ENCODE measurements around the gene CGB1. TPM values are rescaled to one million over a fixed set of nuclear protein-coding genes. Genes with fewer than 3 reads are reported as not detected.
A peak's percentile ranks its signal among the peaks of the same experiment; 100 is the strongest.

The CGB1 gene
- total and polyA plus RNA-seq, 9 of the 15 experiments (the other 6 are each of a cell fraction or from before 2014, with no cell fraction given): not detected

DNA sequence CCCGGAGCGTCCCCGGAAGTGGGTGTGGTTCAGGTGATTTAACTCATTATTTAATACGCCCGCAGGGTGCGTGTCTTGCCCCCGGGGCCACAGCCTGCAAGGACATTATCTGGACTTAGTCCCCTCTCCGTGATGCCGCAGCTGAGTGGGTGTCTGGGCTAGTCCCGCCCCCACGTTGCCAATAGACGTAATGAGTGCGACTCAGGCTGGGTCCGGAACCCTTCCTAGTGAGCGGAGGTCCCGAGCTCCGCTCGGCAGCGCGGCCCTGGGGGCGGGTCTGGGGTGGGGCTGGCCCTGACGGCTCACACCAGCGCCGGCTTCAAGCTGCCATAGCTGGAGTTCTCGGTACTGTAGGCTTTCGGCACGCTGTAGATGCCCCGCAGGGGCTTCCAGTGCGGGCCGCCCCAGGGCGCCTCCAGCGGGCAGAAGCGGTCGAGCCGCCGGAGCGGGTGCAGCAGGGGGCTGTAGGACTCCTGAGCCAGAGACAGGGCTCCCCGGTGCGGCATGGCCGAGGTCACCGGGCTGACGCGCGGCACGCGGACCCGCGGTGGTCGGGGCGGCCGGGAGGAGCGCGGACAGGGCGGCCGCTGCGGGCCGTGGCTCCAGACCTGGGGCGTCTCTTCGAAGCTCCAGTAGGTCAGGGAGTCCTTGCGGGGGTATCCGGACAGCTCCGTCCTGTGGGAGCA lies 18.9 kb downstream of the CGB1 start (continued):
- TF ChIP-seq CTCF (IDR thresholded peaks at IDR 0.05 in 2 of 3, conservative IDR thresholded peaks at IDR 0.05 in 1 of 3; ENCODE audit: insufficient read depth in 2 of 3, low read depth in 1 of 3, low read length in 3 of 3) (peak; percentile 51 to 72 (median 58); a peak in 5 of 6 replicates), ATF2 (CRISPR knock-in tag; IDR thresholded peaks at IDR 0.05) (no peak), ZNF143 (CRISPR knock-in tag; IDR thresholded peaks at IDR 0.05) (no peak), BRCA1 (IDR thresholded peaks at IDR 0.05) (no peak), BRCA1 (CRISPR knock-in tag; IDR thresholded peaks at IDR 0.05) (no peak), YY1 (IDR thresholded peaks at IDR 0.05; ENCODE audit: borderline replicate concordance in 1 of 3, control insufficient read depth in 1 of 3, extremely low read depth in 1 of 3, insufficient read depth in 3 of 3, insufficient read length in 1 of 3, insufficient replicate concordance in 2 of 3, low read depth in 1 of 3, low read length in 2 of 3) (peak in 1 of 3 experiments; percentile 18), E2F6 (IDR thresholded peaks at IDR 0.05; ENCODE audit: borderline replicate concordance in 1 of 2, extremely low read depth in 1 of 2, insufficient read depth in 1 of 2, insufficient read length in 1 of 2, low read depth in 1 of 2, low read length in 1 of 2, poor library complexity in 1 of 2, severe bottlenecking in 1 of 2) (peak; percentile 23 to 85), YBX1 (IDR thresholded peaks at IDR 0.05) (no peak), BCOR (IDR thresholded peaks at IDR 0.05) (no peak), TSC22D4 (tag; IDR thresholded peaks at IDR 0.05) (no peak), NUFIP1 (IDR thresholded peaks at IDR 0.05; ENCODE audit: partially characterized antibody) (no peak), MAZ (CRISPR knock-in tag; conservative IDR thresholded peaks at IDR 0.05 in 1 of 2, IDR thresholded peaks at IDR 0.05 in 1 of 2) (peak; percentile 50 to 57; a peak in 1 of 4 replicates), HNRNPUL1 (IDR thresholded peaks at IDR 0.05; ENCODE audit: low read length) (no peak)
- TF ChIP-seq, protein P1, sequence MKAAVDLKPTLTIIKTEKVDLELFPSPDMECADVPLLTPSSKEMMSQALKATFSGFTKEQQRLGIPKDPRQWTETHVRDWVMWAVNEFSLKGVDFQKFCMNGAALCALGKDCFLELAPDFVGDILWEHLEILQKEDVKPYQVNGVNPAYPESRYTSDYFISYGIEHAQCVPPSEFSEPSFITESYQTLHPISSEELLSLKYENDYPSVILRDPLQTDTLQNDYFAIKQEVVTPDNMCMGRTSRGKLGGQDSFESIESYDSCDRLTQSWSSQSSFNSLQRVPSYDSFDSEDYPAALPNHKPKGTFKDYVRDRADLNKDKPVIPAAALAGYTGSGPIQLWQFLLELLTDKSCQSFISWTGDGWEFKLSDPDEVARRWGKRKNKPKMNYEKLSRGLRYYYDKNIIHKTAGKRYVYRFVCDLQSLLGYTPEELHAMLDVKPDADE (conservative IDR thresholded peaks at IDR 0.05; ENCODE audit: control insufficient read depth, low read depth, low read length): 0 out of 2 replicates have a peak, but pooled peaks have one; percentile 20

All from K562 (cell line).